D341Med (cell line): ENCODE data around the gene TNIK.

Experiments used
- DNase-seq: peaks from one replicate; pipeline ENCODE4 v3.0.0; 2012; ENCODE audit warnings: low spot score

TNIK gene

GRCh38 chr3:171028779-171029232, 431.4 kb downstream of the TNIK start:
- DNase-seq = no peak

- DNase-seq = peak; percentile 62
Measured at GRCh38 chr3:171028025-171028778, 432.0 kb downstream of the TNIK start.

GRCh38 chr3:171026597-171027293, 433.5 kb downstream of the TNIK start, which contains the start of gene SLC2A2:
SLC2A2 (minus strand) TSS chr3:171026720; CDS start chr3:171026670, 50 bp downstream.
- DNase-seq = no peak

GRCh38 chr3:171023566-171023965, 436.6 kb downstream of the TNIK start:
- DNase-seq = no peak

GRCh38 chr3:171021377-171021776, 438.8 kb downstream of the TNIK start:
- DNase-seq = no peak

GRCh38 chr3:171018156-171018935, 441.9 kb downstream of the TNIK start:
- DNase-seq = no peak

GRCh38 chr3:171013822-171014748, 446.1 kb downstream of the TNIK start:
- DNase-seq = no peak

GRCh38 chr3:171011873-171012336, 448.3 kb downstream of the TNIK start:
- no peak for DNase-seq
